ENCODE data around the gene TAS1R1.

The TAS1R1 gene

GRCh38 chr1:6554907-6555778 is at the start of gene TAS1R1:
Gene TAS1R1, plus strand, starts transcription at chr1:6555307. Its CDS starts 67 bp downstream, at chr1:6555374.
- peak; percentile 6 for DNase-seq

GRCh38 chr1:6505367-6506209 is 49.5 kb upstream of the TAS1R1 start:
- no peak for DNase-seq

DNA sequence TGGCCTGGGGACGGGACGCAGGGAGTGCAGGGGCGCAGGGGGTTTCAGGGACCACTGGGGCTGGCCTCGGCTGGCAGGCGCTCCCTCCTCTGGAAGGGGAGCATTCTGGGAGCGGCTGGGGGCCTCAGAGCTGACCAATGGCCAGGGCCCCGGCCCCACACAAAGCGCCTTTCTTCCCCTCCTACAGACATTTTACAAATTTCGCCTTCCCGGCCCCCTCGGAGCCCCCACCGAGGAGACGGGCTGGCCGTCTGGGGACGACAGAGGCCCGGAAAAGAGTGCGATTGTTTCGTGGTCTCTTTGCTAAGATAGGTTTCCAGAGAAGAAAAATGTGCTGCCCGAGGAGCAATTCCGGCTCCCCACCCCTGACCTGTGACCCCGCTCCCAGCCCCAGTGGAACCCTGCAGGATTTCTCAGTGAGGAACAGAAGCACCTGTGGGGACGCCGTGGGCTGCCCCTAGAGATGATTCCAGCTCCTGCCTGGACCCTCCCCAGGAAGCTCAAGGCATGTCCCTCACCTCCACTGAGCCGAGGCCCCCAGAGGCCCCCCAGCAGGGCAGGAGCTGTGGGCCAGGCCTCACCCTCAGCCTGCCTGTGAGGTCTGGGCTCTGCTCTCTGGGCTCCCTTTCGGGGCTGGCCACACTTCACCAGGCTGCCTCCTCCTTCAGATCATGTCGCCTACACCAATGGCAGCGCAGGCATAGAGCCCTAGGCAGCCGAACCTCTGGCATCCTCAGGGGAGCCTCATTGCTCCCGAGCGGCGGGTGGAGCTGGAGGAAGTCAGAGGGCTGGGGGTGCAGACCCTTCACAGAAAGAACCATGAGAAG is 48.7 kb upstream of the TAS1R1 start:
- DNase-seq = no peak

- no peak for DNase-seq
These were observed 48.1 kb upstream of the TAS1R1 start for GRCh38 chr1:6507037-6507428.

DNA sequence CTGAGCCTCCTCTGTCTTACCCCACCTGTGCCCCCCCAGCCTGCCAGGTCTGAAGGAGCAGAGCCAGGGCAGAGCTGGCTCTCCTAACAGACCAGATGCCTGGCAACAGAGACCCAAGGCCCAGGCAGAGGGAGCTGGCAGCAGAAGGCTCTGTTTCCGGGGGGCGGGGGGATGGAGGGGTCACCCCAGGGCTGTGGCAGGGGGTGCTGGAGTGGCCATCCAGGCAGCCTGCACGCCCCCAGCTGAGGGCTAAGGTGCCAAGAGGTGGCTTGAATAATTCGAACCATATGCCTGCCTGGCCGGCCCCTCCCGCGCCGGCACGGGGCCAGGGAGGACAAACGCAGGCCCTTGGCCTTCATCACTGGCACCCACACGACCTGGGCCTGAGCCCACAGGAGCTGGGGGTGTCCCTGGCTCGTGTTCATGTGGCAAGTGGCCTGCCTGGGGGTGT is 47.6 kb upstream of the TAS1R1 start:
- DNase-seq = no peak

DNA sequence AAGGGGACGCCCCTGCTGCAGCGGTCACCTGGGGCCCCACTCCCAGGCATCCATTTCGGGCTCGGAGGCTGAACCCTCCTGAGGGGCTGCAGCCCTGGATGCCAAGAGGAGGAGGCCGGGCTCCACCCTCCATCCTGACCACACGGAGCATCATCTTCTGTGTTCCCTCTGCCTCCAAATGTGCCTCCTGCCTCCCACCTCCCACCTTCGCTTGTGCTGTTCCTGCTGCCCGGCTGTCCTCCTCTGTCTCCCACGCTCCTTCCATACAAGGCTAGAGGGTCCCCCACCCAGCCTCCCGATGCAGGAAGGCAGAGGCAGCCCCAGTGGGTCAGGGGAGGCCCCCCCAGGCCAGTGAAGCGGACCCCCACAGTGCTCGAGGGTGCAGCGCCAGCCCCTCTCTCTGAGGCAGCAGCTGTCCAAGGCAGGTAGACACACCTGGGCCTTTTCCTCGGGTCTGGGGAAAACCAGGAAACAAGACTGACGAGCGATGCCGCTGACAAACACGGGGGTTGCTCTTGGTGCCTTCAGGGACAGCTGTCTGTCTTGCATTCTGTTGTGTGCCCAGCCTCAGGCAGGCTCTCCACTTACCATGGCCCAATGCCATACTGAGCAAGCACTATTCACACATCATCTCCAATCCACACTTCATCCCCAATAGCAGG is 46.8 kb upstream of the TAS1R1 start:
- DNase-seq = no peak

DNA sequence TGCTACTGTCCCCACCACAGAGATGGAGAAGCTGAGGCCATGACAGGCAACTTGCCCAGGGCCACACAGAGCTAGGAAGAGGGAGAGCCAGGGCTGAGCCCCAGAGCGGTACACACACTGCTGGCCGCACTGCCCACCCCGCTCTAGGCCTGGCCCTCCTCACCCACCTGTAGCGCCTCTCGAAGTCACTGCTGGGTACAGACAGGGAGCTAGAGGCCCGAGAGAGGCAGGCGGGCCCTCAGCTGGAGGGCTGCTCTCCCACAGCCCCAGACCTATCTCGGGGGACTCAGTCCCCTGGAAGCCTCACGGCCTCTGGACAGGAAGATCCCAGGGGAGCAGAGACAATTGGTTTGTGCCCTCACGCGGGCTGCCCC is 46.3 kb upstream of the TAS1R1 start:
- DNase-seq = no peak

- no peak for DNase-seq
These were observed 45.7 kb upstream of the TAS1R1 start for GRCh38 chr1:6509220-6509918.

- no peak for DNase-seq
These were observed 45.2 kb upstream of the TAS1R1 start for GRCh38 chr1:6509919-6510291.

GRCh38 chr1:6510493-6510892 is 44.6 kb upstream of the TAS1R1 start:
- no peak for DNase-seq

- DNase-seq = no peak
These were observed 44.1 kb upstream of the TAS1R1 start for GRCh38 chr1:6511056-6511455.

GRCh38 chr1:6511561-6512244 is 43.4 kb upstream of the TAS1R1 start:
- DNase-seq = no peak

- no peak for DNase-seq
These were observed 42.7 kb upstream of the TAS1R1 start for GRCh38 chr1:6512245-6512907.

- no peak for DNase-seq
These were observed 42.2 kb upstream of the TAS1R1 start for GRCh38 chr1:6512908-6513280.

GRCh38 chr1:6513320-6513801 is 41.7 kb upstream of the TAS1R1 start:
- DNase-seq = no peak

DNA sequence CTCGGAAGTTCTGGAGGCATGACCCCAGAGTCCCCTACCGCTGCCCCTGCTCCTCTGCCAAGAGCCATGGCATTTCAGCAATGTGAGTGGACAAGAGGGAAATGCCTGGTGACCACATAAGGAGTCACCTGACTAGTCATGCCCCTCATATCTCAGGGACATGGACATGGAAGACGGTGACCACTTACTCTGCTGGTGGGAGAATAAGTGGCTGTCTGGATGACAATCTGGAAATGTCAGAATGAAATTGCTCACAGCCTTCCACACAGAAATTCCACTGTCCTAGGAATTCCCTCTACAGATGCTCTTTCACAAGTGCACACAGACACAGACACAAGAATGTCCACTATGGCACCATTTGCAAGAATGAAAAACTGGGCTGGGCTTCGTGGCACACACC is 39.3 kb upstream of the TAS1R1 start:
- DNase-seq = no peak

- DNase-seq = no peak
These were observed 37.7 kb upstream of the TAS1R1 start for GRCh38 chr1:6517435-6517851.

DNA sequence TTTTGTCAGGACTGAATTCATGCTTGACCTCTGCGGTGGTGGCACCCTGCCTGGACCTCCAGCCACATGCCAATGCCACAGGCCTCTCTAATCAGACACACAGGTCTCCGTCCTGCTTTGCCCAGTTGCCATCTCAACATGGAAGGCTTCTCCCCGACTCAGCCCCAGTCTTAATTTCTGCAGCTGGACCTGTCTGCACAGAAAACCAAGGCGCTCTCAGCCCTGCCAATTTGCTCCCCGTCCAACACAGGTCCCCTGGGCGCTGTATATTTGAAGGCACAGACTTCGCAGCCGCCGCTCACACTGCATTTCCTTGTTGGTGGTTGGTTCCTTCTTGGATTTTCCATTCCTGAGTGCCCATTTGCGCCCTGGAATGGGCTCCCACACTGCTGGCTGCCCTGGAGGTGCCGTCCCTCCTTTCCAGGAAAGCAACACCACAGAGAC is 35.6 kb upstream of the TAS1R1 start:
- no peak for DNase-seq

GRCh38 chr1:6519935-6520671 is 35.0 kb upstream of the TAS1R1 start:
- no peak for DNase-seq

GRCh38 chr1:6521536-6521935 is 33.6 kb upstream of the TAS1R1 start:
- no peak for DNase-seq
